ENCODE results near the gene FGF14.

The FGF14 gene

GRCh38 chr13:102089722-102090121 lies 312.1 kb downstream of the FGF14 start:
- no peak overlapping the region for H3K4me2 ChIP-seq (ENCODE audit: low read depth, low read length, poor library complexity, severe bottlenecking)
- H3K36me3 ChIP-seq (ENCODE audit: low read length): no peaks in the 10 kb centered on the region
- H3F3A ChIP-seq (ENCODE audit: insufficient read depth): no peaks in the 10 kb centered on the region
- no peak for TF ChIP-seq EZH2phosphoT487 (conservative IDR thresholded peaks at IDR 0.05; ENCODE audit: low read length)
- no peak for TF ChIP-seq CTCF (IDR thresholded peaks at IDR 0.05; ENCODE audit: insufficient read depth, low read length, poor library complexity, severe bottlenecking)
- H3K9me2 ChIP-seq (replicated peaks; ENCODE audit: insufficient read depth, low read length): no peaks in the 10 kb centered on the region
- H3K27me3 ChIP-seq (ENCODE audit: low read length): no peaks in the 10 kb centered on the region; the same call in 1 of the 2 replicates
- H3K27ac ChIP-seq (ENCODE audit: low read depth, low read length): no peak overlapping the region
- no peak overlapping the region for H2AFZ ChIP-seq (ENCODE audit: low read depth, low read length, severe bottlenecking)
- no peak overlapping the region for H3K4me3 ChIP-seq (ENCODE audit: insufficient read depth, low read length, poor library complexity, severe bottlenecking)
- H3K79me2 ChIP-seq (ENCODE audit: insufficient read depth, low read length): no peaks in the 10 kb centered on the region
- H3K9ac ChIP-seq (ENCODE audit: low read length): no peak overlapping the region
- H4K20me1 ChIP-seq (ENCODE audit: low read depth, low read length): no peaks in the 10 kb centered on the region
- H3K9me3 ChIP-seq (ENCODE audit: insufficient read depth, low read length): no peaks in the 10 kb centered on the region

GRCh38 chr13:102089177-102089576 lies 312.7 kb downstream of the FGF14 start:
- H3K9me2 ChIP-seq (replicated peaks; ENCODE audit: insufficient read depth, low read length): no peaks in the 10 kb centered on the region
- TF ChIP-seq CTCF (IDR thresholded peaks at IDR 0.05; ENCODE audit: insufficient read depth, low read length, poor library complexity, severe bottlenecking) (no peak), EZH2phosphoT487 (conservative IDR thresholded peaks at IDR 0.05; ENCODE audit: low read length) (no peak)
- H3F3A ChIP-seq (ENCODE audit: insufficient read depth): no peaks in the 10 kb centered on the region
- H3K4me3 ChIP-seq (ENCODE audit: insufficient read depth, low read length, poor library complexity, severe bottlenecking): no peak overlapping the region
- no peak overlapping the region for H2AFZ ChIP-seq (ENCODE audit: low read depth, low read length, severe bottlenecking)
- no peaks in the 10 kb centered on the region for H3K9me3 ChIP-seq (ENCODE audit: insufficient read depth, low read length)
- H3K4me2 ChIP-seq (ENCODE audit: low read depth, low read length, poor library complexity, severe bottlenecking): no peak overlapping the region
- no peak overlapping the region for H3K27ac ChIP-seq (ENCODE audit: low read depth, low read length)
- H3K9ac ChIP-seq (ENCODE audit: low read length): no peak overlapping the region
- no peaks in the 10 kb centered on the region for H3K79me2 ChIP-seq (ENCODE audit: insufficient read depth, low read length)
- no peaks in the 10 kb centered on the region for H3K36me3 ChIP-seq (ENCODE audit: low read length)
- no peaks in the 10 kb centered on the region for H4K20me1 ChIP-seq (ENCODE audit: low read depth, low read length)
- H3K27me3 ChIP-seq (ENCODE audit: low read length): no peaks in the 10 kb centered on the region; the same call in 1 of the 2 replicates

GRCh38 chr13:102073251-102073650 lies 328.6 kb downstream of the FGF14 start:
- Histone ChIP-seq H3K9me3 (ENCODE audit: insufficient read depth, low read length) (no peaks in the 10 kb centered on the region), H3K9me2 (replicated peaks; ENCODE audit: insufficient read depth, low read length) (no peaks in the 10 kb centered on the region), H3K27ac (ENCODE audit: low read depth, low read length) (no peak overlapping the region), H3K36me3 (ENCODE audit: low read length) (no peaks in the 10 kb centered on the region), H4K20me1 (ENCODE audit: low read depth, low read length) (no peaks in the 10 kb centered on the region), H3K79me2 (ENCODE audit: insufficient read depth, low read length) (no peaks in the 10 kb centered on the region), H2AFZ (ENCODE audit: low read depth, low read length, severe bottlenecking) (no peak overlapping the region), H3F3A (ENCODE audit: insufficient read depth) (no peaks in the 10 kb centered on the region), H3K4me3 (ENCODE audit: insufficient read depth, low read length, poor library complexity, severe bottlenecking) (no peak overlapping the region), H3K9ac (ENCODE audit: low read length) (no peak overlapping the region), H3K27me3 (ENCODE audit: low read length) (no peaks in the 10 kb centered on the region), H3K4me2 (ENCODE audit: low read depth, low read length, poor library complexity, severe bottlenecking) (no peak overlapping the region)
- TF ChIP-seq CTCF (IDR thresholded peaks at IDR 0.05; ENCODE audit: insufficient read depth, low read length, poor library complexity, severe bottlenecking) (no peak), EZH2phosphoT487 (conservative IDR thresholded peaks at IDR 0.05; ENCODE audit: low read length) (no peak)
